Measurements from ENCODE around the gene ZNF117. TPM values are rescaled to one million over a fixed set of nuclear protein-coding genes. Genes with fewer than 3 reads are reported as not detected.
"Not testable (repeated sequence)": the region's sequence is repeated elsewhere in the genome, so short reads cannot be mapped to it uniquely, and the experiment has no call there.

ZNF117 gene
- total RNA-seq, 1 donor from 2014 or later: 6.4 TPM

DNA sequence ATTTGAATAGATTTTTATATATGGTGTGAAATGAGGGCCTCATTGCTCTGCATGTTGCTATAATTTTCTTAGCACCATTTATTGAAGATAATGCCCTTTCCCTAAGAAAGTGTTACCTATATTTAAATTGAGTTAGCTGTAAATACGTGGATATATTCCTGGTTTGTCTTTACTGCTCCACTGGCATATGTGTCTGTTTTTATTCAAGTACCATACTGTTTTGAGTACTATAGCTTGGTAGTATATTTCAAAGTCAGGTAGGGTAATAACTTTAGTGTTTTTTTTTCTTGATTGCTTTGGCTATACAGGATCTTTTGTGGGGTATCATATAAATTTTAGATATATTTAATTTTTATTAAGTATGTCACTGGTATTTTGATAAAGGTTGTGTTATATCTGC, 56.4 kb downstream of the ZNF117 start:
- no peak overlapping the region for H3K4me3 ChIP-seq (ENCODE audit: low read depth, low read length)
- no peaks in the 10 kb centered on the region for H3K27me3 ChIP-seq (ENCODE audit: control insufficient read depth, insufficient read depth, low read length)
- no peak for TF ChIP-seq CTCF (IDR thresholded peaks at IDR 0.05; ENCODE audit: insufficient read depth, low read length, poor library complexity, severe bottlenecking)
- DNase-seq (ENCODE audit: low read depth): no peak
- no peaks in the 10 kb centered on the region for H3K36me3 ChIP-seq (ENCODE audit: control insufficient read depth, insufficient read depth, low read length)

- not testable (repeated sequence) for H3K36me3 ChIP-seq (ENCODE audit: control insufficient read depth, insufficient read depth, low read length); DNase-seq (ENCODE audit: low read depth); H3K27me3 ChIP-seq (ENCODE audit: control insufficient read depth, insufficient read depth, low read length); H3K4me3 ChIP-seq (ENCODE audit: low read depth, low read length)
Measured at GRCh38 chr7:64928252-64929187, 62.3 kb downstream of the ZNF117 start.

Other genes starting within 250 kb of the ZNF117 start
- 7.4 and 9.2 TPM in 2 replicates for gene ZNF138, start 196.6 kb downstream of the ZNF117 start, total RNA-seq
- gene ZNF273, start 87.8 kb downstream of the ZNF117 start, total RNA-seq: 3.8 and 5.3 TPM in 2 replicates
- 6.5 and 8.8 TPM in 2 replicates for gene ERV3-1, start 15.7 kb upstream of the ZNF117 start, total RNA-seq

Data from kidney epithelial cell (primary cell).